Type B pancreatic cell (in vitro differentiated cells): ENCODE measurements around the gene ZNF316. TPM values are rescaled to one million over a fixed set of nuclear protein-coding genes. Genes with fewer than 3 reads are reported as not detected.

Source experiments
- DNase-seq: peaks from one replicate; pipeline ENCODE4 v3.0.0; 2021; ENCODE audit warnings: mixed read lengths; ENCODE audit not compliant: unreplicated experiment; ENCODE audit errors: extremely low spot score
- H3K27ac Mint-ChIP-seq: 2 replicates; pipeline ENCODE4 v1.8.0; 2021; ENCODE audit warnings: mild to moderate bottlenecking, mixed read lengths
- H3K27me3 Mint-ChIP-seq: 2 replicates; pipeline ENCODE4 v1.8.0; 2021; ENCODE audit warnings: mixed read lengths
- H3K36me3 Mint-ChIP-seq: 2 replicates; pipeline ENCODE4 v1.8.0; 2021; ENCODE audit warnings: mixed read lengths
- H3K4me1 Mint-ChIP-seq: one replicate; pipeline ENCODE4 v1.8.0; 2021; ENCODE audit warnings: mixed read lengths; ENCODE audit not compliant: unreplicated experiment
- H3K4me3 Mint-ChIP-seq: 2 replicates; pipeline ENCODE4 v1.8.0; 2021; ENCODE audit warnings: mild to moderate bottlenecking, mixed read lengths
- H3K9me3 Mint-ChIP-seq: 2 replicates; pipeline ENCODE4 v1.8.0; 2021; ENCODE audit warnings: mixed read lengths
- CTCF ChIP-seq: fragments of 200-600 bp; sonication (generic); conservative IDR thresholded peaks from 2 replicates; pipeline ENCODE4 v1.5.0; 2021; ENCODE audit warnings: antibody characterized with exemption, mild to moderate bottlenecking
- total RNA-seq: library from RNA; stranded (reverse); gene quantifications from 2 replicates; pipeline ENCODE4 v1.2.1, GENCODE V29; 2021; ENCODE audit warnings: low replicate concordance

ZNF316 gene
- total RNA-seq, 1 donor from 2014 or later, result 46.8 TPM

GRCh38 chr7:6618621-6619020, 18.5 kb upstream of the ZNF316 start:
- H3K27ac Mint-ChIP-seq, result no peak overlapping the region
- DNase-seq, result no peak
- no peak overlapping the region for H3K4me3 Mint-ChIP-seq
- peaks cover 3% of the 10 kb centered on the region for H3K27me3 Mint-ChIP-seq
- H3K9me3 Mint-ChIP-seq, result no peaks in the 10 kb centered on the region
- TF ChIP-seq CTCF, result no peak
- peaks cover 4% of the 10 kb centered on the region for H3K36me3 Mint-ChIP-seq
- H3K4me1 Mint-ChIP-seq, result peaks cover 4% of the 10 kb centered on the region

GRCh38 chr7:6619961-6620360, 17.2 kb upstream of the ZNF316 start:
- Mint-ChIP-seq H3K27me3 (no peaks in the 10 kb centered on the region), H3K9me3 (no peaks in the 10 kb centered on the region), H3K27ac (no peak overlapping the region), H3K4me3 (no peak overlapping the region), H3K4me1 (no peaks in the 10 kb centered on the region), H3K36me3 (peaks cover 4% of the 10 kb centered on the region)
- DNase-seq, result no peak
- TF ChIP-seq CTCF, result no peak

DNA sequence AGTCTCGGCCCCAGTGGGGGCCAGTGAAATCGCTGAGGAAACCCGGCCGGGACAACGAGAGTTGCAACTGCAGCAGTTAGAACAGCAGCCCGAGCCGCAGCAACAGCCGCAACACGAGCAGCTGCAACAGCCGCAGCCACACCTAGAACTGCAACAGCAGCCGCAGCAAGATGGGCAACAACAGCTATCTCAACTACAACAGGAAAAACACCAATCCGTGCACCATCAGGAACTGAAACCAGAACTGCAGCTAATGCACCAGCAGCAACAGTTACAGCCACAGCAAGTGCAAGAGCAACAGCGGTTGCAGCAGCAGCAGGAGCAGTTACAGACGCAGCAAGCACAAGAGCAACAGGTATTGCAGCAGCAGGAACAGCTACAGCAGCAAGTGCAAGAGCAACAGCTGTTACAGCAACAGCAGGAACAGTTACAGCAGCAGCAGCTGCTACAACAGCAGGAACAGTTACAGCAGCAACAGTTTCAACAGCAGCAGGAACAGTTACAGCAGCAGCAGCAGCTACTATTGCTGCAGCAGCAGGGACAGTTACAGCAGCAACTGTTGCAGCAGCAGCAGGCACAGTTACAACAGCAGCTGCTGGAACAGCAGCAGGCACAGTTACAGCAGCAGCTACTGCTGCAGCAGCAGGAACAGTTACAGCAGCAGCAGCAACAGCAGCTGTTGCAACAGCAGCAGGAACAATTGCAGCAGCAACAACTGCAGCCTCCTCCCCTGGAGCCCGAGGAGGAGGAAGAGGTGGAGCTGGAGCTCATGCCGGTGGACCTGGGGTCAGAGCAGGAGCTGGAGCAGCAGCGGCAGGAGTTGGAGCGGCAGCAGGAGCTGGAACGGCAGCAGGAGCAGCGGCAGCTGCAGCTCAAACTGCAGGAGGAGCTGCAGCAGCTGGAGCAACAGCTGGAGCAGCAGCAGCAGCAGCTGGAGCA, 15.7 kb upstream of the ZNF316 start:
- Mint-ChIP-seq H3K27me3 (no peaks in the 10 kb centered on the region), H3K36me3 (peaks cover 4% of the 10 kb centered on the region), H3K9me3 (no peaks in the 10 kb centered on the region), H3K27ac (no peak overlapping the region), H3K4me3 (no peak overlapping the region), H3K4me1 (no peaks in the 10 kb centered on the region)
- TF ChIP-seq CTCF, result no peak
- no peak for DNase-seq

- Mint-ChIP-seq H3K4me3 (no peak overlapping the region), H3K9me3 (no peaks in the 10 kb centered on the region), H3K36me3 (peaks cover 4% of the 10 kb centered on the region), H3K27me3 (no peaks in the 10 kb centered on the region), H3K4me1 (no peaks in the 10 kb centered on the region), H3K27ac (no peak overlapping the region)
- no peak for DNase-seq
- no peak for TF ChIP-seq CTCF
Observed at GRCh38 chr7:6622134-6622710, 14.9 kb upstream of the ZNF316 start.

- no peak overlapping the region for H3K4me3 Mint-ChIP-seq
- peaks cover 4% of the 10 kb centered on the region for H3K36me3 Mint-ChIP-seq
- no peak for DNase-seq
- no peaks in the 10 kb centered on the region for H3K27me3 Mint-ChIP-seq
- H3K27ac Mint-ChIP-seq, result no peak overlapping the region
- TF ChIP-seq CTCF, result no peak
- no peaks in the 10 kb centered on the region for H3K9me3 Mint-ChIP-seq
- no peaks in the 10 kb centered on the region for H3K4me1 Mint-ChIP-seq
Observed at GRCh38 chr7:6623589-6624245, 13.4 kb upstream of the ZNF316 start.
